Epidermal melanocyte (primary cell): ENCODE measurements around the gene FGF12.

Experiments used
- DNase-seq: peaks from one replicate; pipeline ENCODE4 v3.0.0; 2011; ENCODE audit warnings: low spot score; ENCODE audit not compliant: insufficient read length

Gene FGF12

GRCh38 chr3:192501401-192501800 is 225.9 kb downstream of the FGF12 start:
- no peak for DNase-seq

DNA sequence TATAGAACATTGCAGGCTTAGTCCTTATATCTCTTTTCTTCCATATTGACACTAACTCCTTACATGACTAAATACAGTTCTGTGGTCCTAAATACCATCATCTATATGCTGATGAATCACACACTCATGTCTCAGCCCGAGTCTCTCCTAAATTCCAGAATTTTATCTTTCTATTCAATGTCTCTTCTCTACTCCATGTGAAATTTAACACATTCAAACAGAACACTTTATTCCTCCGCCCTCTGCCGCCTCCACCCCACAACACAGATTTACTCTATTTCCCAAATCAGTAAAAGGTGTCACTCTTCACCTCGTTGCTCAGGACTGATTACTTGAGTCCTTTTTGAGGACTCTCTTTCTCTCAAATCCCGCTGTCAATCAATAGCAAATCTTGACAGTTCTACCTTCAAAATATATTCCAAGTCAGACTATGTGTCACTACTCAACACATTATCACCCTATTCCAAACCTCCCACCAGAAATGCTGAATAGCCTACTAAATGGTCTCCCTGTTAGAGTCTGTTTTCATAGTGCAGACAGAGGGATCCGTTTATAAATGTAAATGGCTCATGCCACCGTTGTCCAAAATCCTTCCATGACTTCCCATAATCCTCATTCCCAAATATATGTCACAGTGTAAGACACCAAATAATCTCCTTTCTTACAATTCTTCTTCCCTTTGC is 230.3 kb downstream of the FGF12 start:
- no peak for DNase-seq

- no peak for DNase-seq
These were observed 233.2 kb downstream of the FGF12 start for GRCh38 chr3:192494174-192494573.

GRCh38 chr3:192490720-192491119 is 236.6 kb downstream of the FGF12 start:
- DNase-seq = no peak

GRCh38 chr3:192489579-192489978 is 237.8 kb downstream of the FGF12 start:
- no peak for DNase-seq

GRCh38 chr3:192487033-192487432 is 240.3 kb downstream of the FGF12 start:
- no peak for DNase-seq

GRCh38 chr3:192482809-192483208 is 244.5 kb downstream of the FGF12 start:
- DNase-seq = no peak

- DNase-seq = no peak
These were observed 244.9 kb downstream of the FGF12 start for GRCh38 chr3:192482391-192482790.

DNA sequence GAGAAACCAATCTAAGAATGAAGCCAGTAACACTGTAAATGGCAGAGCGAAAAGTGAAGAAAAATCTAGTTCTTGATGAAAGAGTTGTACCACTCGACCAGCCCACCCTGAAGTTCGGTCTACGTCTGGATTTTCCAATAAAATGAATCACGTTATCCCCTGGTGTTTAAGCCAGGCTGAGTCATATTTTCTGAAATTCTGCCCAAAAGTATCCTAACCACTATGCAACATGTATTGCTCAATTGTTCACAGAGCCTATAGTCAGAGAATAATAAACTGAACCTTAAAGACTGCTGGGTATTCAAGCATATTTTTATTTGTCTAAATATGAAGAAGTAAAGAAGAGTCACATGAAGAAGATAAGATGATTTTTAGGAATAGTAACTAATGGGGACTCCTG is 245.7 kb downstream of the FGF12 start:
- no peak for DNase-seq

- no peak for DNase-seq
These were observed 259.9 kb downstream of the FGF12 start for GRCh38 chr3:192467230-192468140.

- no peak for DNase-seq
These were observed 278.3 kb downstream of the FGF12 start for GRCh38 chr3:192449036-192449435.

DNA sequence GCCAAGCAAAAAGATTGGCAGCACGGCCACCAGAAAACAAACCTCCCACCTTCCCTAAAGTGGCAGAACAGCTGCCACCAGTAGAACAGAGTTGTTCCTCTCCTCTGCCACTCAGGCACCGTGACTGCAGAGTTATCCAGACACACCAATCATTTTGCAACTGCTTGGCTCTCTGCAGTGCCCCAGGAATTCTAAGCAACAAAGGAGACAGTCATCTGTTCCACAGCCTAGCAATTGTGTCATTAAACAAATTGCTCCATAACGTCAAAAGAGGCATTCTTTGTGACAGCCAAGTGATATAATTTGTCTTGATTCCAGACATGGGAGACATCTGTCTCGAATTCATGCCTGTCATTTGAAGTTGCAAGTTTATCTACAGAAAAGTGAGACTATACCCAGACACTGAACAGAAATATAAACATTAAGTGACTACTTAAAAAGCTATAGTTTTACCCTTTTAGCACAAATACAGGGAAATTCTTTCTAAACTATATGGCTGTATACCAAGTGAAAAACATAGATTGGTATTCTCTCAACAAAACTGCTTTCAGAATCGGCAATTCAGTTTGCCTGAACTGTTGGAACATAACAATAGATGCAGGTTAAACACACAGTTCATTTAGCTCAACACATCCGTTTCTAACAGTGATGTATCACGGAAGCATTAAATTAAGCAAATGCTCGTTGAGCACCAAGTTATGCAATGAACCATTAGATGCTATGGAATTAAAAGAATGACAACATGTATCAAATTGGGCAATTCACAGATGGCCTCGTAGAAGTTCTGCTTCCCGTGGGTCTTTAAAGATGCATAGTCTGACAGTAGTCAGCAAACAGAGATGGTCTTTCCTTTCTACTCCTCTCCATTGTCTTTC is 281.3 kb downstream of the FGF12 start:
- peak; percentile 32 for DNase-seq

DNA sequence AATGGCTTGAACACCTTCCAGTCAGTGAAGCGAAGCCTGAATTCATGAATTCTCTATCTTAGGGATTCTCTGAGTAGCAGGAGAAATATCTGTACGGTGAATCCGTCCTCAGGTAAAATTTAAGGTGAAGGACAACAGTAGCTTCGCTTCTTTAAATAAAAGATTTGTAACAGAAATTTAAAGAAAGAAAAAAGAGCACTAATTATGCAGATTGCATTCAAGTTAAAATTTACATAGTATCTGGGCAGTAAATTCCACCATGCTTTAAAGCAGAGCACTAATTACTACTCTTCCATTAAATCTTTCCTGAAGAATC is 282.6 kb downstream of the FGF12 start:
- no peak for DNase-seq

GRCh38 chr3:192444096-192444790 is 283.1 kb downstream of the FGF12 start:
- peak; percentile 55 for DNase-seq

DNA sequence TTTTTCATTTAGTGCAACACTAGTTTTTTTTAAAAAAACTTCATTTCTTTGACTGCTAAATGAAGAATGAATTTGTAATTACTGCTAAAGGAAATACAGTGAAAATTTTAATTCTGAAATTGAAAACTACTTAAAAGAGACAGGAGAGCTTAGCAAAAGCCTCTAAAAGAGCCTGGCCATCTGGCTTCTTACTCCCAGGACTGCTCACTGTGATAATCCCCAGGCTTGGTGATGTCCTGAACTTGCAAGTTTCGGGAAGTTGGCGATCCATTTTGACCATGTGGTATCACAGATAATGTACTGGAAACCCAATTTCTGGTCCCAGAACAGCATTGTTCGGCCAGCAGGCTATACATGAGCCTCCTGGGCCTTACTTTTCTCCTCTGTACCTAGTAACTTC is 292.1 kb downstream of the FGF12 start:
- DNase-seq = no peak

- DNase-seq = no peak
These were observed 293.2 kb downstream of the FGF12 start for GRCh38 chr3:192434186-192434585.

DNA sequence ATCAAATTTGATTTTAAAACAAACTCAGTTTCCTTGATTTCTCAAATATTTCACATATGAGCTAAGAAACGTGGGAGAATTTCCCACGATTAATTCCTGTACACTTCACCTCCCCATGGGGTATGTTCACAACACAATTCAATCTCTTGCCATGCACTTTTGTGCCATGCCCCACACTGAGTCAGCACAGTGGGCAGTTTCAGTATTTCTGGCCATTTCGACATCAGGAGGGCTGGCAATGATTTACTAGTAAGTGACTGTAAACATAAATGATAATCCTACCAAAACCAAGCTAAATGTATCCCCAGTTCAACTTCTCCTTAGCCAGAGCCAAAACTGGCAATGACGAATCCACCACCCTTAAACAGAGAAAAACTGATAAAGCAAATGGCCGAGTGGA is 293.6 kb downstream of the FGF12 start:
- no peak for DNase-seq

- no peak for DNase-seq
These were observed 304.4 kb downstream of the FGF12 start for GRCh38 chr3:192422997-192423342.

GRCh38 chr3:192422321-192422996 is 304.9 kb downstream of the FGF12 start:
- DNase-seq = no peak

- DNase-seq = no peak
These were observed 308.0 kb downstream of the FGF12 start for GRCh38 chr3:192419312-192419711.

DNA sequence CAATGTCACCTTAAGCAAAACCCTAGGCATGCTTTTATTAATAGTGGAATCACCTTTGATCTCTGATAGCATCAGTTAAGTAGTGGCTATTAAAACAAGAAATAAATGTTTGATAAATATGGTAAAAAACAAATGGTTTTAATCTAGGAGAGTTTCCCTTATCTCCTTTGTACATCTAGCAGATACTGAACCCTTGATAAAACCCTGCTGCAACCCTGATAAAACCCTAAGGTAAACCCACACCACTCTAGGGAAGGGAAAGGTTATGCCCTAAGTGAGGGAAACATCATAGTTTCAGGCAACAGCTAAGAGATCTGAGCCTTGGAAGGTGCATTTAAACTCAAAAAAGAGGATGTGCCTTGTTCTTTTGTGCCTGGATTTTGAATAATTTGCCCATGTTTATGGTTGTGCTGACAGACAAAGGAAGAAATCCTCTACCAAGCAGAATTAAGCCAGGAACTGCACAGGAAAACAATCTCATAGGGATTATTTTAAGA is 309.7 kb downstream of the FGF12 start:
- DNase-seq = no peak
